ENCODE results near the gene MGAT3. TPM values are rescaled to one million over a fixed set of nuclear protein-coding genes. Genes with fewer than 3 reads are reported as not detected.

MGAT3 gene
- total and polyA plus RNA-seq, 9 of the 15 experiments (the other 6 are each of a cell fraction or from before 2014, with no cell fraction given), result 0.10 to 11.5 (median 4.6) TPM

DNA sequence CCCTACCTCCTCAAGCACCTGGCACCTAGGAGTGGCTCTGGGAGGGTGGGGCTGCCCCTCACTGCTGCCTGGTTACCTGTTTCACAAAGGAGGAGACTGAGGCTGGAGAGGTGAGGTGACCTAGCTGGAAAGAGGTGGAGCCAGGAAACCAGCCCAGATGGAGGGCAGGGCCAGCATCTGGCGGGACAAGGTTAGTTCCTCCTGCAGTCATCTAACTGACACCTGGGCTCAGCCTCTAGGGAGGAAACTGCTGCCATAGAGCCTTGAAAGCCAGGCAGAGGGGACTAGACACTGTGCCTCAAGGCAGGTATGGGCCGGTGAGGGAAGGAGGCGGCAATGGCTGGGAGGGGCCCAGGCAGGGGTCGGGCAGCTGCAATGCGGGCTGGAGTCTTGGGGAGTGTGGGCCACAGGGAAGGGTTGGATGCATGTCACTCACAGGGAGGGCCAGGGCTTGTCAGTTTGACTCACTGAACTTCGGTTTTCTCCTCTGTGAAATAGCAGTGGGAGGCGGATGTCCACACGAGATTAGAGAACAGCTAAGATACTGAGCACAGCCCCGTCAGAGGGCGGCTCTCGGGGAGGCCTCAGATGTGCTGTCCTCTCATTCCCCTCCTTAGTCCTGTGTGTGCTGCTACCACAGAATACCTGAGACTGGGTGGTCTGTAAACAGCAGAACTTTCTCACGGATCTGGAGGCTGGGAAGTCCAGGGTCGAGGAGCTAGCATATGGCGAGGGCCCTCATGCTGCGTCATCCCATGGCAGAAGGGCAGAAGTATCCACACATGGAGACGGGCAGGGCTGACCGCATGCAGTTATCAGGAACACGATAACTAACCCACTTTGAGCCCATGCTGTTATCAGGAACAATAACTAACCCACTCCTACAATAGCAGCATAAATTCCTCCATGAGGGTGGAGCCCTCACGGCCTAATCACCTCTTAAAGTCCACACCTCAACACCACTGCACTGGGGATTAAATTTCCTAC lies 16.1 kb downstream of the MGAT3 start (continued):
- TF ChIP-seq, protein P1, sequence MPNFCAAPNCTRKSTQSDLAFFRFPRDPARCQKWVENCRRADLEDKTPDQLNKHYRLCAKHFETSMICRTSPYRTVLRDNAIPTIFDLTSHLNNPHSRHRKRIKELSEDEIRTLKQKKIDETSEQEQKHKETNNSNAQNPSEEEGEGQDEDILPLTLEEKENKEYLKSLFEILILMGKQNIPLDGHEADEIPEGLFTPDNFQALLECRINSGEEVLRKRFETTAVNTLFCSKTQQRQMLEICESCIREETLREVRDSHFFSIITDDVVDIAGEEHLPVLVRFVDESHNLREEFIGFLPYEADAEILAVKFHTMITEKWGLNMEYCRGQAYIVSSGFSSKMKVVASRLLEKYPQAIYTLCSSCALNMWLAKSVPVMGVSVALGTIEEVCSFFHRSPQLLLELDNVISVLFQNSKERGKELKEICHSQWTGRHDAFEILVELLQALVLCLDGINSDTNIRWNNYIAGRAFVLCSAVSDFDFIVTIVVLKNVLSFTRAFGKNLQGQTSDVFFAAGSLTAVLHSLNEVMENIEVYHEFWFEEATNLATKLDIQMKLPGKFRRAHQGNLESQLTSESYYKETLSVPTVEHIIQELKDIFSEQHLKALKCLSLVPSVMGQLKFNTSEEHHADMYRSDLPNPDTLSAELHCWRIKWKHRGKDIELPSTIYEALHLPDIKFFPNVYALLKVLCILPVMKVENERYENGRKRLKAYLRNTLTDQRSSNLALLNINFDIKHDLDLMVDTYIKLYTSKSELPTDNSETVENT (CRISPR knock-in tag; IDR thresholded peaks at IDR 0.05), result no peak
- no peak for TF ChIP-seq HCFC1 (IDR thresholded peaks at IDR 0.05; ENCODE audit: low read depth, low read length)
- TF ChIP-seq FOXM1 (IDR thresholded peaks at IDR 0.05; ENCODE audit: low read depth), result peak; percentile 13; the same call in 1 of the 2 replicates
- no peak for TF ChIP-seq FOXM1 (CRISPR knock-in tag; IDR thresholded peaks at IDR 0.05; ENCODE audit: low read depth)
- TF ChIP-seq, protein P2, sequence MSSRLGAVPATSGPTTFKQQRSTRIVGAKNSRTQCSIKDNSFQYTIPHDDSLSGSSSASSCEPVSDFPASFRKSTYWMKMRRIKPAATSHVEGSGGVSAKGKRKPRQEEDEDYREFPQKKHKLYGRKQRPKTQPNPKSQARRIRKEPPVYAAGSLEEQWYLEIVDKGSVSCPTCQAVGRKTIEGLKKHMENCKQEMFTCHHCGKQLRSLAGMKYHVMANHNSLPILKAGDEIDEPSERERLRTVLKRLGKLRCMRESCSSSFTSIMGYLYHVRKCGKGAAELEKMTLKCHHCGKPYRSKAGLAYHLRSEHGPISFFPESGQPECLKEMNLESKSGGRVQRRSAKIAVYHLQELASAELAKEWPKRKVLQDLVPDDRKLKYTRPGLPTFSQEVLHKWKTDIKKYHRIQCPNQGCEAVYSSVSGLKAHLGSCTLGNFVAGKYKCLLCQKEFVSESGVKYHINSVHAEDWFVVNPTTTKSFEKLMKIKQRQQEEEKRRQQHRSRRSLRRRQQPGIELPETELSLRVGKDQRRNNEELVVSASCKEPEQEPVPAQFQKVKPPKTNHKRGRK (tag; IDR thresholded peaks at IDR 0.05), result no peak
- no peak for TF ChIP-seq NR2C2 (CRISPR knock-in tag; IDR thresholded peaks at IDR 0.05)
- no peak for TF ChIP-seq NR2C2 (tag; IDR thresholded peaks at IDR 0.05)
- no peak for TF ChIP-seq GTF2F1 (IDR thresholded peaks at IDR 0.05; ENCODE audit: low read depth, low read length)
- no peak for TF ChIP-seq PRMT5 (CRISPR knock-in tag; IDR thresholded peaks at IDR 0.05)
- TF ChIP-seq NR4A1 (CRISPR knock-in tag; IDR thresholded peaks at IDR 0.05), result no peak
- no peak for TF ChIP-seq NR4A1 (tag; IDR thresholded peaks at IDR 0.05)
- TF ChIP-seq, protein P3, sequence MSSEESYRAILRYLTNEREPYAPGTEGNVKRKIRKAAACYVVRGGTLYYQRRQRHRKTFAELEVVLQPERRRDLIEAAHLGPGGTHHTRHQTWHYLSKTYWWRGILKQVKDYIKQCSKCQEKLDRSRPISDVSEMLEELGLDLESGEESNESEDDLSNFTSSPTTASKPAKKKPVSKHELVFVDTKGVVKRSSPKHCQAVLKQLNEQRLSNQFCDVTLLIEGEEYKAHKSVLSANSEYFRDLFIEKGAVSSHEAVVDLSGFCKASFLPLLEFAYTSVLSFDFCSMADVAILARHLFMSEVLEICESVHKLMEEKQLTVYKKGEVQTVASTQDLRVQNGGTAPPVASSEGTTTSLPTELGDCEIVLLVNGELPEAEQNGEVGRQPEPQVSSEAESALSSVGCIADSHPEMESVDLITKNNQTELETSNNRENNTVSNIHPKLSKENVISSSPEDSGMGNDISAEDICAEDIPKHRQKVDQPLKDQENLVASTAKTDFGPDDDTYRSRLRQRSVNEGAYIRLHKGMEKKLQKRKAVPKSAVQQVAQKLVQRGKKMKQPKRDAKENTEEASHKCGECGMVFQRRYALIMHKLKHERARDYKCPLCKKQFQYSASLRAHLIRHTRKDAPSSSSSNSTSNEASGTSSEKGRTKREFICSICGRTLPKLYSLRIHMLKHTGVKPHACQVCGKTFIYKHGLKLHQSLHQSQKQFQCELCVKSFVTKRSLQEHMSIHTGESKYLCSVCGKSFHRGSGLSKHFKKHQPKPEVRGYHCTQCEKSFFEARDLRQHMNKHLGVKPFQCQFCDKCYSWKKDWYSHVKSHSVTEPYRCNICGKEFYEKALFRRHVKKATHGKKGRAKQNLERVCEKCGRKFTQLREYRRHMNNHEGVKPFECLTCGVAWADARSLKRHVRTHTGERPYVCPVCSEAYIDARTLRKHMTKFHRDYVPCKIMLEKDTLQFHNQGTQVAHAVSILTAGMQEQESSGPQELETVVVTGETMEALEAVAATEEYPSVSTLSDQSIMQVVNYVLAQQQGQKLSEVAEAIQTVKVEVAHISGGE (CRISPR knock-in tag; IDR thresholded peaks at IDR 0.05), result peak in 1 of 3 experiments; percentile 44; a peak in 1 of 6 replicates
- no peak for TF ChIP-seq ZKSCAN1 (IDR thresholded peaks at IDR 0.05; ENCODE audit: low read depth, low read length)
- no peak for TF ChIP-seq RBM22 (IDR thresholded peaks at IDR 0.05; ENCODE audit: low read depth, low read length, poor library complexity, severe bottlenecking)
- TF ChIP-seq OTX1 (CRISPR knock-in tag; IDR thresholded peaks at IDR 0.05), result no peak
- TF ChIP-seq EWSR1 (IDR thresholded peaks at IDR 0.05; ENCODE audit: borderline replicate concordance, low read depth, partially characterized antibody), result no peak
- peak; percentile 84; the same call in 1 of the 2 replicates for TF ChIP-seq HDAC2 (IDR thresholded peaks at IDR 0.05)
- TF ChIP-seq, protein P4, sequence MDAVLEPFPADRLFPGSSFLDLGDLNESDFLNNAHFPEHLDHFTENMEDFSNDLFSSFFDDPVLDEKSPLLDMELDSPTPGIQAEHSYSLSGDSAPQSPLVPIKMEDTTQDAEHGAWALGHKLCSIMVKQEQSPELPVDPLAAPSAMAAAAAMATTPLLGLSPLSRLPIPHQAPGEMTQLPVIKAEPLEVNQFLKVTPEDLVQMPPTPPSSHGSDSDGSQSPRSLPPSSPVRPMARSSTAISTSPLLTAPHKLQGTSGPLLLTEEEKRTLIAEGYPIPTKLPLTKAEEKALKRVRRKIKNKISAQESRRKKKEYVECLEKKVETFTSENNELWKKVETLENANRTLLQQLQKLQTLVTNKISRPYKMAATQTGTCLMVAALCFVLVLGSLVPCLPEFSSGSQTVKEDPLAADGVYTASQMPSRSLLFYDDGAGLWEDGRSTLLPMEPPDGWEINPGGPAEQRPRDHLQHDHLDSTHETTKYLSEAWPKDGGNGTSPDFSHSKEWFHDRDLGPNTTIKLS (IDR thresholded peaks at IDR 0.05; ENCODE audit: borderline replicate concordance, low read depth), result peak; percentile 39; the same call in 1 of the 2 replicates
